NCI-H2107 (cell line): Measurements from ENCODE around the gene DCTN4.

ENCODE experiments used
- DNase-seq: peaks from one replicate; lab custom pipeline; 2025; lab: John Stamatoyannopoulos, UW

The DCTN4 gene

DNA sequence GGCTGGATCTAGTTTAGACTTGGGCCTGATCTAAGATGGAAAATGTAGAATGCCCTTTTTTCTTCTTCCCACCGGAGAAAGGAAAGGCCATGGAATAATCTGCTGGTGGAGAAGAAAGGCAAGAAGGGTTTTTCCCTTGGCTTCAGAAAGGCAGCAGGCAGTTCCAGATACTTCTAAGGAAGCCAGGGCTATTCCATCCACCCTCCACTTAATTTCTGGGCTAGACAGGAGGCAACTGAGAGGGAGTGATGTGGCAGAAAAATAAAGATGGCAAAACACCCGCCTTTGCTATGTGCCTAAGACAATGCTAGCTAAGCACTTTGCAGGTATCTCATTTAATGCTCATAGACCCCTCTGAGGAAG lies 87.9 kb downstream of the DCTN4 start:
- DNase-seq, result no peak

DNA sequence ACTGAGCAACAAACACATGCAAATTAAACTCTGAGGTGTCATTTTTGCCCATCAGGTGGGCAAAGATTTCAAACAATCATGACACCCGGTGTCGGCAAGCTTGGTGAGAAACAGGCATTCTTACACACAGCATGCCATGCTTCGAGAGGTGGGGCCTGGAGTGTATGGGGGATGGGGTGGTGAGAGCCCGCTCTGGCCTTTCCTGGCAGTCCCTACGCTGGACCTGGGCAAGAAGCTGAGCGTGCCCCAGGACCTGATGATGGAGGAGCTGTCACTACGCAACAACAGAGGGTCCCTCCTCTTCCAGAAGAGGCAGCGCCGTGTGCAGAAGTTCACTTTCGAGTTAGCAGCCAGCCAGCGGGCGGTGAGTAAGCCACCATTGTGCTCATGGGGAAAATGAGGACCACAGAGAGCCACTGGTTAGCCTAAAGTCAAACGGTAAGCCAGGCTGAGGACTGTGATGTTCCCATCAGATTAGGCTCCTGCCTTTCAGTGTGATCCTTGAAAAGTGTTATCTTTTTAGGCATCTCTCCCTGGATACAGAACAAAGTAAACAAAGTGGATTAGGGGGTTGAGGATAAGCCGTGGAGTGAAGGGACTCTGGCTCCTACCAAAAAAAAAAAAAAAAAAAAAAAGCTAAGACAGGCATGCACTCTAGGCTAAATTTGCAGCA lies 88.4 kb downstream of the DCTN4 start:
- DNase-seq, result no peak

DNA sequence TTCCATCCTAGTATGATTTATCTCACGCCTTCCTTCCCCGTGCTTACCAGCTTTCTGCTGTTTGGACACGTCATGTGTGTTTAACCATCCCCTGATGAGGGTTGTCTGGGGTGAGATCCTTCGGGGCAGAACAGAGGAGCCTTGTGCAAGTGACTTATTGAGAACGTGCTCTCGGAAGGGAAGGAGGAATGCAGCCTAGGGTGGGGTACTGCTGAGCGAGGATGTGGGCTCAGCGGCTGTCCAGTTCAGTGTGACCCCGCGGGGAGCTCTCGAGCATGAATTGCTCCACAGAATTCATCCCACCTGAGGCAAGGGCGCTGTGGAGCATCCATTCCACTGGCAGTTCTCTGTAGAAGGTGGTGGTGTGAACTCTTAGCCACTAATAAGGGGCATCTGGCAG lies 93.8 kb downstream of the DCTN4 start:
- no peak for DNase-seq

DNA sequence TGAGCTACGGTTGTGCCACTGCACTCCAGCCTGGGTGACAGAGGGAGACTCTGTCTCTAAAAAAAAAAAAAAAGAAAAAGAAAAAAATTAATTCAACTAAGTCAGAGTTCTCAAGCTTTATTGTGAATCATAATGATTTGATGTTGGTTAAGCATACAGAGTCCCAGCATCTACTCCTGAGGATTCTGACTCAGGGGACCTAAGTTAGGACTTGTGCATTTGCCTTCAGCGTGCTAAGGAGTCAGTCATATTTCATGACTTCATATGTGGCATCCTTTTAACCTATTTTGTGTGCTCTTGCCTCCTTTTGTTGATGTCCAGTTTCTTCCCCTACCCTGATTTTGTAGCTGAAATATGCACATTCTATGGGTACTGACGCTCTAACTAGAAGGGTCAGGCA lies 94.9 kb downstream of the DCTN4 start:
- no peak for DNase-seq

DNA sequence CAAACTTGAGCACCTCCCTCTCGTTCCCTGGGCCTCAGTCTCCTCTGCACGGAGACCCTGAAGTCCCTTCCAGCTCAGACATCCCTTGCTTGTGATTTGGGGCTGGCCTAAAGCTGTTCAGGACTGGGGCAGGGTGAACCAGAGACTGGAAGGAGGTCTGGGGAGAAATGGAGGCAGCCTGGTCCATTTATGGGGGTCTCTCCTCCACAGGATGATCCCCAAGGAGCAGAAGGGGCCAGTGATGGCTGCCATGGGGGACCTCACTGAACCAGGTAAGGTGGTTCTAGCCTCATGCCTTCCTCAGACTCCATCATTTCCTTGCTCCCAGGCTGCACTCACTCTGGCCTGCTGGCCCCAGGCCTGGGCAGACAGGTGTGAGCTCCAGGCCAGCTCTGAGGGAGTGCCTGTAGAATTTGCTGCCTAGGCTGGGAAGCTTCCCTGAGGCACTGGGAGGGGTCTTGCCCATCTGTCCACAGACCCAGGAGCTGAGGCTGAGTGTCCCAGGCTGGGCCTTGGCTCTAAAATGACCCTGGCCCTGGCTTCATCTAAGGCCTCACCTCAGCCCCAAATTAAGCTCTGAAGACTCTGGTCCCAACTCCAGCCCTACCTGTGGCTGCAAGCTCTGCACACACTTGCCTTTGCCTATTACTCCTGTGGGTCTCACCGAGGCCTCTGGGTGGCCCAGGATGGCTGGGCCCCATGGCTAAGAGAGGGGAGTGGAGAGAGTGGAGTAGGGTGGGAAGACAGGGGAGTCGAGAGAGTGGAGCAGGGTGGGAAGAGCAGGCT lies 95.9 kb downstream of the DCTN4 start:
- no peak for DNase-seq

DNA sequence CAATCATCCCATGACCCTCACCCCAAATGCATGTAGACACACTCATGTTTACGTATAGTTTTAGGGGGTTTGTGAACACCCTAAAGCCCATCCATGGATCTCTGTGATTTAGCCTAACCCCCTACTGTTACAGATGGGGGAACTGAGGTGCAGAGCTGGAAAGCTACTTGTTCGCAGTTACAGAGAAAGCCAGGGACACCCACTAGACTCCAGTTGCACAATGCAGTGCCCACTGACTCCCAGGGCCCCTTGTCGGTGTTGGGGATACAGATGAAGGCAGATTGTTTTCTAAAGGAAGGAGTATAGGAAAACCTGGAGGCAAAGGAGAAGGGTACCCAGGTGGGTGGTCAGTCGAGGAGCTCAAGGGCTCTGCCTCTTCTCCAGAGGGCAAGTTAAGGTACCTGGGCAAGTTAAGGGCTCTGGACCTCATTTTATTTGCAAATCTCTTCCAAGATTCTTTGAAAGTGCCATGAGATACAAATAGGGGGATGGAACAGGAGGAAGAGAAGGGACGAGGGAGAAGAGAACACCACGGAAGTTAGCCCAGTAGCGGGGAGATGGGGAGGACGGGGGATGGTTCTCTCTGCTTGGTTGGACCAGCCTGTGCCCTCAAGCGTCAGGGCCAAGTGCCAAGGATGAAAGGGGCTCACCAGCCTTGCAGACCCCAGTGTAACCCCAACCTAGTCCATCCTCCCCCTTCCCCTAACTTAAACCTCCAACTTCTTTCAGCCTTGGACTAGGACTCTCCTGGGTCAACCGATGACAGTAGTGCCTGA lies 96.8 kb downstream of the DCTN4 start:
- DNase-seq, result no peak

DNA sequence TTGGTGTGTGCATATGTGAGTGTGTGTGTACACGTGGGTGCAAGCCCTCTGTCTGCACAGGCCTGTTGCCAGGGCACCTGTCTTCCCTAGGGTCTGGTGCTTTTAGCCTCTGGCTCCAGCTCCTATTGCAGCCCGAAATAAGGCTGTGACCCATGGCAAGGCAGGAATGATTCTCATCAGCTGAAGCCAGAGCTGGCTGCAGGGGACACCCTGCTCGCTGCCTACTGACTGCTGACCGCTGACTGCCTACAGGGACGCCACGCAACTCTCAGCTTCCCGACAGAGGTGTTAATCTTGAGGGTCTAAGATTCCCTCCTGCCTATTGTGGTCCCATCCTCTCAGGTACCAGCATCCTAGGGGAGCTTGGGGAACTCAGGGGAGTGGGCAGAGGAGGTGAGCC lies 97.7 kb downstream of the DCTN4 start, which contains the start of gene MYOZ3:
Gene MYOZ3, plus strand, starts transcription at position 166 of the 400 bp plus-strand sequence. CDS start 1,691 bp downstream, outside the sequence.
- DNase-seq, result no peak

DNA sequence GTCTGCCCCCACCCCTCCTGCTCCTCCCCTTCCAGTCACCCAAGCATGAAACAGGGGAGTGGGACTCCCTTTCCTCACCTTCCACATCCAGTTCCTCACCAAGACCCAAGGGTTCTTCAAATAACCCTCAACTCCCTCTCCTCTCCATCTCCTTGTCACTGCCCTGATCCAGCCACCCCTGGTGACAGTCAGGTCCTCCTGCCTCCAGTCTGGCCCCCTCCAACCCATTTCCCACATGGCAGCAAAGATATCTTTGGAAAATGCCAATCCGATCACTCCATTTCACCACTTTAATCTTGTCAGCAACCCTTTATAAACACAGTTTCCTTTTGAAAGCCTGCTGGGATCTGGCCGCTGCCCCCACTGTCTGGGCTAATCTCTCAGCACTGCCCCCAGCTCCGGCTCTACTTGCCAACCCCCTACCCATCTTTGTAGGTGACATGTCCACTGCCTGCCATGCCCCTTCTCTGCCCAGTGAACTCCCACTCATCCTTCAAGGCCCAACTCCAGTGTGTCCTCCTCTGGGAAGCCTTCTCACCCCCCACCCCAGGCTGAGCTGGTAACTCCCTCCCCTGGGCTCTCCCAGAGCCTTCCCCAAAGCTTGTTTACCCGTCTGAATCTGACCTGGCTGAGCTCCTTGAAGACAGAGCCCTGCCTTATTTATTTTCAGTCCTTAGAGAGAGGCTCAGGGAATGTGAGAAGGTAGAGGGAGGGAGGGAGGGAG lies 98.5 kb downstream of the DCTN4 start:
- DNase-seq, result no peak

DNA sequence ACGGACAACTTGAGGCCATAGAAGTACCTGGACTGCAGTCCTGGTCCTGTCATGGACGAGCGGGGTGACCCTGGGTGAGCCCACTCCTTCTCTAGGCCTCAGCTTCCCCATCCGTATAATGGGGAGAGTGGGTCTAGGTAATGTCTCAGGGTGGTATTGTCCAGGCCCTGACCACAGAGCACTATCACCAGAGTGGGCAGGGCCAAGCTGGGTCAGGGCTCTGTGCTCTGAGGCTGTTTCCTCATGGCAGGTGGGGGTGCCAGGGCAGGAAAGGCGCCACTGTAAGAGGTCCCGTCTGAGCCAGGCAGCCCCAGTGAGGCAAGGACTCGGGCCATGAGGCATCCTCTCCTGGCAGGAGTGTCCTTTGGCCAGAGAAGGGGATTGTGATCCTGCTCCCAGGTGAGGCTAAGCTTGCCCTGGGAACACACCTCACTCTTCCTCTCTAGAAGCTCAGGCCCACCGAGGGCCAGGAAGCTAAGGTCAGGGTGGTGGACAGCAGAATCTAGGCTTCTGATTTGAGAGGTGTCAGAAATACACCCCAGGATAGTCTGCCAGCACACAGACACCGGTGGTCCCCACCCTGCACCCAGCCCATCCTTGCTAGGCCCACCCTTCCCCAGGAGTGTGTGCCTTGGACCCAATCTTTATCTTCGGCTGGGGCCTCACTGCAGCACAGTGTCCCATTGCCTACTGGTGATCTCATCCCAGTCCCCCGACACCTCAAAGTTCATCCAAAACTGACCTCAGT lies 99.3 kb downstream of the DCTN4 start:
- no peak for DNase-seq

DNA sequence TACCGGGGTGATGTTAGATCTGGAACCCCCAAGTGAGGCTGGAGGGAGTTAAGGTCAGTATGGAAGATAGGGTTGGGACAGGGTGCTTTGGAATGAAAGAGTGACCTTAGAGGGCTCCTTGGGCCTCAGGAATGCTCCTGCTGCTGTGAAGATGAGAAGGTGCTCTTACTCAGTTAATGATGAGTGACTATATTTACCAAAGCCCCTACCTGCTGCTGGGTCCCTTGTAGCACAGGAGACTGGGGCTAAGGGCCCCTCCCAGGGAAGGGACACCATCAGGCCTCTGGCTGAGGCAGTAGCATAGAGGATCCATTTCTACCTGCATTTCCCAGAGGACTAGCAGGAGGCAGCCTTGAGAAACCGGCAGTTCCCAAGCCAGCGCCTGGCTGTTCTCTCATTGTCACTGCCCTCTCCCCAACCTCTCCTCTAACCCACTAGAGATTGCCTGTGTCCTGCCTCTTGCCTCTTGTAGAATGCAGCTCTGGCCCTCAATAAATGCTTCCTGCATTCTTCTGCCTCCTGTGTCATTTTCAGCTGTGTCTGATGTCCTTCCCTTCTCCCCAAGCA lies 100.0 kb downstream of the DCTN4 start:
- no peak for DNase-seq
